HUES6 (cell line): ENCODE data around the gene TXNRD3.

ENCODE experiments used
- H3K27ac ChIP-seq: 2 replicates; pipeline ENCODE4 v1.7.0; 2013; ENCODE audit warnings: low read depth, mild to moderate bottlenecking, low read length, inconsistent platforms
- H3K27me3 ChIP-seq: 2 replicates; pipeline ENCODE4 v1.6.1; 2013; ENCODE audit warnings: low read length; ENCODE audit not compliant: control insufficient read depth, insufficient read depth
- H3K36me3 ChIP-seq: 2 replicates; pipeline ENCODE4 v1.6.1; 2013; ENCODE audit warnings: low read length; ENCODE audit not compliant: control insufficient read depth, insufficient read depth
- H3K4me1 ChIP-seq: 2 replicates; pipeline ENCODE4 v1.6.1; 2013; ENCODE audit warnings: low read length; ENCODE audit not compliant: control insufficient read depth, insufficient read depth
- H3K4me3 ChIP-seq: 2 replicates; pipeline ENCODE4 v1.5.1; 2013; ENCODE audit warnings: low read depth, low read length
- H3K9ac ChIP-seq: one replicate; pipeline ENCODE4 v1.6.1; 2013; ENCODE audit warnings: mild to moderate bottlenecking, low read length
- H3K9me3 ChIP-seq: 2 replicates; pipeline ENCODE4 v1.6.1; 2013; ENCODE audit warnings: low read depth, low read length; ENCODE audit not compliant: control insufficient read depth, insufficient read depth

TXNRD3 gene

DNA sequence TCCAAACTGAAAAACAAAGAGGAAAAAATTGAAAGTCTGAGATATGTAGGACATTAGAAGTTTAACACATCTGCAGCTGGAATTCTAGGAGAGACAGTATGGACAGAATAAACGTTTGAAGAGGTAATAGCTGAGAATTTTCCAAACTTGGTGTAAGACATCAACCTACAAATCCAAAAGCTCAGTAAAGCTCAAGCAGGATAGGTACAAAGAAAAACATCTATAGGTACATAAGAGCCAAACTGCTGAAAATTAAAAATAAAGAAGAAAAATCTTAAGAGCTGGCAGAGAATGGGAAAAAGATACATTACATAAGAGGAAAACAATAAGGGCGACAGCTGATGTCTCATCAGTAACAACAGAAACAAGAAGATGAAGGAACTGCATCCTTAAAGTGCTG, 73.4 kb downstream of the TXNRD3 start:
- H3K36me3 ChIP-seq: no peaks in the 10 kb centered on the region
- no peak overlapping the region for H3K4me3 ChIP-seq
- H3K27ac ChIP-seq: no peak overlapping the region
- H3K9ac ChIP-seq: no peak overlapping the region
- no peaks in the 10 kb centered on the region for H3K27me3 ChIP-seq
- no peaks in the 10 kb centered on the region for H3K9me3 ChIP-seq
- no peaks in the 10 kb centered on the region for H3K4me1 ChIP-seq

DNA sequence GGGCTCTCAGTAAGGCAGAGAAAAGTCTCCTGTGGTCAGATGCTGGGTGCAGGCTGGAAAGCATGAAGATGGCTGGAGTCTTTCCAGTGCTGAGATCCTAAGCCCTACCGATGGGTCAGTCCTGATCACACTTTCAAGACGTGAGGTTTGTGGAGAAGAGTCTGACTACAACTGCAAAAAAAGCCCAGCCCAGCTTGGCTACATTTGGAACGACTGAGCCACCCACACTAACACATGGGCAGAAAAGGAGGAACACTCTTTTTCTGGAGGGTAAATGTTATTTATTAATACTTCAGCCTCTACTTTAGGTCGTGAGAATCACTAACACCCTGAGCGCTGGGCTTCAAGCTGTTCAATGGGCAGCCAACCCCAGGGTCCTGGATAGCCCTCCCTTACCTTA, 74.2 kb downstream of the TXNRD3 start:
- Histone ChIP-seq H3K4me3 (no peak overlapping the region), H3K36me3 (no peaks in the 10 kb centered on the region), H3K27me3 (no peaks in the 10 kb centered on the region), H3K9ac (no peak overlapping the region), H3K27ac (no peak overlapping the region), H3K4me1 (no peaks in the 10 kb centered on the region), H3K9me3 (no peaks in the 10 kb centered on the region)

GRCh38 chr3:126578702-126579101, 76.2 kb downstream of the TXNRD3 start:
- H3K9ac ChIP-seq: no peak overlapping the region
- no peaks in the 10 kb centered on the region for H3K9me3 ChIP-seq
- no peak overlapping the region for H3K27ac ChIP-seq
- no peaks in the 10 kb centered on the region for H3K4me1 ChIP-seq
- no peak overlapping the region for H3K4me3 ChIP-seq
- no peaks in the 10 kb centered on the region for H3K27me3 ChIP-seq
- H3K36me3 ChIP-seq: no peaks in the 10 kb centered on the region

DNA sequence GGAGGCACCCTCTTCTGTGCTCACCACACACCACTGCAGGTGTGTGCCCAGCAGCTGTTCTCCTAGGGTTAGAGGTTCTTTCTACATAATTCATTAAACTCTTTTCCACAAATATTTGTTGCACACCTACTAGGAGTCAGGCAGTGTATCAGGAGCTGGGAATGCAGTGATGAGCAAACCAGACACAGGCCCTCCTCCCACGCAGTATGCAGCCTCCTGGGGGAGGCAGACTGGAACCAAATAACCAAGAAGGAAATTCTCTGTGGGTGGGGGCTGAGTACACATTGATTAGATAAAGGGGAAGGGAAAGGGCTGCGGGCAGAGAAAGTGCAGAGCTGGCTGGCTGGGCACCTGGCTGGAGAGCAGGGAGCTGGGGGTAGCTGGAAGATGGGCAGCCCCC, 77.7 kb downstream of the TXNRD3 start:
- Histone ChIP-seq H3K36me3 (no peaks in the 10 kb centered on the region), H3K27ac (no peak overlapping the region), H3K27me3 (no peaks in the 10 kb centered on the region), H3K9ac (no peak overlapping the region), H3K4me1 (no peaks in the 10 kb centered on the region), H3K9me3 (no peaks in the 10 kb centered on the region), H3K4me3 (no peak overlapping the region)

- Histone ChIP-seq H3K36me3 (no peaks in the 10 kb centered on the region), H3K4me3 (no peak overlapping the region), H3K9ac (no peak overlapping the region)
Measured at GRCh38 chr3:126573492-126574117, 81.3 kb downstream of the TXNRD3 start.

GRCh38 chr3:126571078-126571477, 83.8 kb downstream of the TXNRD3 start:
- Histone ChIP-seq H3K4me1 (no peaks in the 10 kb centered on the region), H3K9ac (no peak overlapping the region), H3K27ac (no peak overlapping the region), H3K36me3 (no peaks in the 10 kb centered on the region), H3K4me3 (no peak overlapping the region), H3K9me3 (no peaks in the 10 kb centered on the region), H3K27me3 (no peaks in the 10 kb centered on the region)

More at GRCh38 chr3:126573492-126574117, 81.3 kb downstream of the TXNRD3 start:
- no peaks in the 10 kb centered on the region for H3K9me3 ChIP-seq
- H3K27ac ChIP-seq: no peak overlapping the region
- H3K27me3 ChIP-seq: no peaks in the 10 kb centered on the region
- H3K4me1 ChIP-seq: no peaks in the 10 kb centered on the region

GRCh38 chr3:126570103-126570541, 84.8 kb downstream of the TXNRD3 start:
- H3K4me1 ChIP-seq: no peaks in the 10 kb centered on the region
- H3K9ac ChIP-seq: no peak overlapping the region
- H3K27me3 ChIP-seq: no peaks in the 10 kb centered on the region
- H3K36me3 ChIP-seq: no peaks in the 10 kb centered on the region
- H3K9me3 ChIP-seq: no peaks in the 10 kb centered on the region
- H3K4me3 ChIP-seq: no peak overlapping the region
- H3K27ac ChIP-seq: no peak overlapping the region

DNA sequence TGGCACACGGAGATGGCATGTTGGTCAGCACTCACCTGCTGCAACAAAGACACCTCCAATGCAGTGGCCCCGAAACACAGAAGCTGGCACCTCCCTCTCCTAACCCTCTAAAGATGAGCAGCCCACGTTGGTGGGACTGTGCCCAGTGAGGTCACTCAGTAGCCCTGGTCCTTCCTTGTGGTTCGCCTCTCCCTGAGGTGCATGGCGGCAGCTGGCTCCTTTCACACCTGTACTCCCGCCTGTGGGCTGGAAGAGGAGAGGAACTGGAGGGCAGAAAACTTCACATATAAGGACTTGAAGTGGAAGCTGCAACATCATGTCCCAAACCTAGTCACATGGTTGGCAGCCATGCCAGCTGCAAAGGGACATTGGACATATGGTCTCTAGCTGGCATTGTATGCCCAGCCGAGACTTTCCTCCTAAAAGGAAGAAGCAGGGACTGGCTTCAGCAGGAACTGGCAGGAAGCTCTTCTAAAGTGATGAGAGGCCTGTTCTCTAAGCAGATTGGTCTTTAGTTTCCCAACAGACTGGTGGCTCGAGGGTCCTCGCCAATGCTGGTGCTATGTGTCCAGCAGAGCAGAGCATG, 85.4 kb downstream of the TXNRD3 start:
- Histone ChIP-seq H3K27ac (no peak overlapping the region), H3K4me1 (no peaks in the 10 kb centered on the region), H3K4me3 (no peak overlapping the region), H3K36me3 (no peaks in the 10 kb centered on the region), H3K9ac (no peak overlapping the region), H3K9me3 (no peaks in the 10 kb centered on the region), H3K27me3 (no peaks in the 10 kb centered on the region)

DNA sequence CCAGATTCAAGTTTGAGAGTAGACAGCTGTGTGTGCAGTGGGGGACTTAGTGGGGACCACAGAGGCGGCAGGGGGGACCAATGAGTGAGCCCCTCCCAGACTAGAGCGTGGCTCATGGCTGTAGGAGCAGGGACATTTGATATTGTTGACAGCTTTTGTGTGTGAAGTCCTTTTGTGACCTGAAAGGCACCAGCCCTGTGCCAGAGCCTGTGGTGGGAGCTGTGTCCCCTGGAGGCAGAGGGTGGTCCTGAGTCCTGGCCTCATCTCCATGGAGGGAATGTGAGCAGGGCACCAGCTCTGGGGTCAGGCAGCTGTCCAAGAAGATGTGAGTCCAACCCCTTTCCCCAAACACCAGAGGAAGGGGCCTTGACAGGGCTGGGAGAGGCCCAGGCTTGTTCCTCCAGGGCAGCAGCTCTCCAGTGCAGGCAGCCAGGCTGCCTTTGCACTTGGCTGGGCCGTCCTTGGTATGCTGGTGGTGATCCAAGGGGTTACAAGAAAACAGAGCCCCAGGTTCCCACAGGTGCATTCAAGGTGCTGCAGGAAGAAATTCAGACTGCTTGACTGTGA, 86.1 kb downstream of the TXNRD3 start:
- H3K27ac ChIP-seq: no peak overlapping the region
- no peak overlapping the region for H3K9ac ChIP-seq
- no peaks in the 10 kb centered on the region for H3K4me1 ChIP-seq
- H3K36me3 ChIP-seq: no peaks in the 10 kb centered on the region
- H3K4me3 ChIP-seq: no peak overlapping the region
- H3K9me3 ChIP-seq: no peaks in the 10 kb centered on the region
- H3K27me3 ChIP-seq: no peaks in the 10 kb centered on the region

DNA sequence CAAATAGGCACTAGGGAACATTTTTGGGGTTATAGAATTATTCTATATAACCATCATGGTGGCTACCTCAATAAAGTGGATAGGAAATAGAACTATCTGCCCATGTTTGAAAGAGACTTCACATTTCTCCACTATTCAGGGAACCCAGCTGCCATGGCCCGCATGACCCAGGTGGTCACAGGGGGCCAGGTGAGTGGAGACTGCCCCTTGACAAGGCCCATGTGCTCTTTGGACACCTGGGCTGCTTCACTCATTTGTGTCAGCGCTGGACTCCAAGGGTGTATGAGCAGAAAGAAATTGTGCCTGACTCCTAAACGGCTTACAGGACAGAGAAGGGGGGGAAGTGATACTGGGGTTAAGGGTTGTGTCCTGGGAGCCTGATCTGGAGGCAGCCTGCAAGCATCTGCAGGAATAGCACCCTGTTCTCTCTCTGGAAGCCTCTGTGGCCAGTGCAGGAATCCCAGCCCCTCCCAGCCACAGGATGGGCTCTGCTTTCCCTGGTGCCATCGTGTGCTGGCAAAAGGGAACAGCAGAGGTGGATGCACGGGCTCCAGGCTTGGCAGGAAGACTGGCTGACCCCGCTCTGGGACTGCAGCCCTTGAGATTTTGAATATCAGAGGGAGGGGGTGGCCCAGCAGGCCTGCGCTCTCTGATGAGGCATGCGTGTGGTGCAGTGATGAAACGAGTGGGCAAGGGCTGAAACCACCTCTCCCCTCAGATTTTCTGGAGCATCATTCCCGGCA, 87.1 kb downstream of the TXNRD3 start:
- 0 out of 2 replicates have a peak, but pooled peaks cover under 1% of the 10 kb centered on the region for H3K9me3 ChIP-seq
- no peak overlapping the region for H3K4me3 ChIP-seq
- no peak overlapping the region for H3K9ac ChIP-seq
- H3K4me1 ChIP-seq: no peaks in the 10 kb centered on the region
- no peaks in the 10 kb centered on the region for H3K36me3 ChIP-seq
- H3K27me3 ChIP-seq: no peaks in the 10 kb centered on the region
- no peak overlapping the region for H3K27ac ChIP-seq

GRCh38 chr3:126562737-126563276, 92.1 kb downstream of the TXNRD3 start:
- H3K4me1 ChIP-seq: no peaks in the 10 kb centered on the region
- no peaks in the 10 kb centered on the region for H3K36me3 ChIP-seq
- no peak overlapping the region for H3K27ac ChIP-seq
- H3K27me3 ChIP-seq: no peaks in the 10 kb centered on the region
- H3K4me3 ChIP-seq: no peak overlapping the region
- peaks cover 3% of the 10 kb centered on the region; the same call in 1 of the 2 replicates for H3K9me3 ChIP-seq
- no peak overlapping the region for H3K9ac ChIP-seq
